ENCODE results near the gene FAM227A. TPM values are rescaled to one million over a fixed set of nuclear protein-coding genes. Genes with fewer than 3 reads are reported as not detected.
"Not testable (repeated sequence)": the region's sequence is repeated elsewhere in the genome, so short reads cannot be mapped to it uniquely, and the experiment has no call there.

FAM227A gene
- polyA plus RNA-seq, 1 donor from 2014 or later, result not detected

GRCh38 chr22:38610234-38610633, 46.0 kb downstream of the FAM227A start:
- Mint-ChIP-seq H3K4me3 (no peak overlapping the region), H3K36me3 (peaks cover 3% of the 10 kb centered on the region), H3K4me1 (no peaks in the 10 kb centered on the region), H3K27ac (no peak overlapping the region), H3K27me3 (peaks cover 4% of the 10 kb centered on the region), H3K9me3 (peaks cover 0 to 4% (median 0%) of the 10 kb centered on the region in 3 donors)

GRCh38 chr22:38608992-38609750, 47.0 kb downstream of the FAM227A start:
- no peak overlapping the region for H3K4me3 Mint-ChIP-seq
- peaks cover 4% of the 10 kb centered on the region for H3K27me3 Mint-ChIP-seq
- H3K4me1 Mint-ChIP-seq, result no peaks in the 10 kb centered on the region
- H3K9me3 Mint-ChIP-seq, result peaks cover 0 to 4% (median 0%) of the 10 kb centered on the region in 3 donors
- H3K27ac Mint-ChIP-seq, result peak overlapping the region in 1 of 3 donors; percentile 67
- peaks cover 3% of the 10 kb centered on the region for H3K36me3 Mint-ChIP-seq

GRCh38 chr22:38607680-38608079, 48.5 kb downstream of the FAM227A start:
- peaks cover 0 to 4% (median 0%) of the 10 kb centered on the region in 3 donors for H3K9me3 Mint-ChIP-seq
- no peaks in the 10 kb centered on the region for H3K4me1 Mint-ChIP-seq
- H3K27ac Mint-ChIP-seq, result no peak overlapping the region
- no peak overlapping the region for H3K4me3 Mint-ChIP-seq
- H3K27me3 Mint-ChIP-seq, result peaks cover 6% of the 10 kb centered on the region
- peaks cover 3% of the 10 kb centered on the region for H3K36me3 Mint-ChIP-seq

DNA sequence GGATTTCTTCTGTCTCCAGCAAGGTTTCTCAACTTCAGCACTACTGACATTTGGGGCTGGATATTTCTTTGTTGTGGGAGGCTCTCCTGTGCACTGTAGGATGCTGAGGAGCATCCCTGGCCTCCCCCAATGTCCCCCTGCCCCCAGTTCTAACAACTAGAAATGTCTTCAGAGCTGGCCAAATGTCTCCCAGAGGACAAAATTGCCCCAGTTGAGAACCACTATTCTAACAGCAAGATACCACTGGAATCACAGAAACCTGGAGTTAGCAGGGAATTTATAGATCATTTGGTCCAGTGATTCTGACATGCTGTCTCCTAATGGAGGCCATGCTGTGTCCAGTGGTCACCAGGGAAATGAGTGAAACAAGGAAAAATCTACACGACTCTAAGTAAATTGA, 54.0 kb downstream of the FAM227A start:
- H3K27ac Mint-ChIP-seq, result no peak overlapping the region
- no peaks in the 10 kb centered on the region for H3K36me3 Mint-ChIP-seq
- peaks cover 0 to 1% (median 0%) of the 10 kb centered on the region in 3 donors for H3K9me3 Mint-ChIP-seq
- H3K4me1 Mint-ChIP-seq, result no peaks in the 10 kb centered on the region
- H3K4me3 Mint-ChIP-seq, result no peak overlapping the region
- peaks cover 6% of the 10 kb centered on the region for H3K27me3 Mint-ChIP-seq

DNA sequence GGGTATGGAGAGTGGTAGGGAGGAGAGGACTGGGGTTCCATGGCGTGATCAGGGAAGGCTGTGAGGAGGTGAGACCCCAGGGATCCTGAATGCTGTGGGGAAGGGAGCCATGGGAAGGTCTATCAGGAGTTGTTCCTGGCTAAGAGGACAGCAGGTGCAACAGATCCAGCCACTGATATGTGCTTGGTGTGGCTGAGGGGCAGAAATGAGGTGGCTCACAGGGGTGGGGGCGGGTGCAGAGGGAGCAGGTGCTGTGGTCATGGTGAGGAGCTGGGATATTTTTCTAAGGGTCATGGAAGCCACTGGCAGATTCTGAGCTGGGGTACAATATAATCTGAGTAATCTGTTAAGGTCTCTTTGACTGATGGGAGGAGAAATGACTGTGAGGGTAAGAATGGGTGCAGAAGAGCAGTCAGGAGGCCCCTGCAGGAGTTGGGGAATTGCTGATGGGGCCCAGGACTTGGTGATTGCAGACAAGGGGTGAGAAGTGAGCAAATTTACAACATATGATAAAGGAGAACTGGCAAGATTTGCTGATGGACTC, 54.9 kb downstream of the FAM227A start:
- Mint-ChIP-seq H3K36me3 (no peaks in the 10 kb centered on the region), H3K27me3 (peaks cover 7% of the 10 kb centered on the region), H3K4me3 (no peak overlapping the region), H3K4me1 (no peaks in the 10 kb centered on the region), H3K9me3 (peaks cover 0 to 1% (median 0%) of the 10 kb centered on the region in 3 donors), H3K27ac (peak overlapping the region in 1 of 3 donors; percentile 16)

DNA sequence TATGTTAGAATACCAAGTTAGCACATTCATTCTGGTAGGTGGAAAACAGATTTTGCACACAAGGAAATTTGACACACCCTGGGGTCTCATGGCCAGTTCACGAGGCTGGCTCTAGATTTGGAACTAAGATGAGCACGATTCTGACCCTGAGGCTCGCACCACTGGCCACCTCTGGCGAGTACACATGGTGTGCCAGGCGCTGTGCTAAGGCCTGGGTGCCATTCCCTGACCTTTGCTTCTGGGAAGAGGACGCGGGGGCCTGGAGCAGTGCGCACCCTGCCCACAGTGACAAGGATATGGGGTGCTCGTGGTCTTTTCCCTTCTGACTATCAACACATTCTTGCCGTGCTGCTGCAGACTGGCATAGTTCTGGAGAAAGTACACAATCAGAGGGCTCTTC, 56.7 kb downstream of the FAM227A start:
- H3K4me1 Mint-ChIP-seq, result no peaks in the 10 kb centered on the region
- peaks cover 0 to 1% (median 0%) of the 10 kb centered on the region in 3 donors for H3K9me3 Mint-ChIP-seq
- H3K27me3 Mint-ChIP-seq, result peaks cover 3% of the 10 kb centered on the region
- H3K36me3 Mint-ChIP-seq, result no peaks in the 10 kb centered on the region
- no peak overlapping the region for H3K27ac Mint-ChIP-seq
- H3K4me3 Mint-ChIP-seq, result no peak overlapping the region

DNA sequence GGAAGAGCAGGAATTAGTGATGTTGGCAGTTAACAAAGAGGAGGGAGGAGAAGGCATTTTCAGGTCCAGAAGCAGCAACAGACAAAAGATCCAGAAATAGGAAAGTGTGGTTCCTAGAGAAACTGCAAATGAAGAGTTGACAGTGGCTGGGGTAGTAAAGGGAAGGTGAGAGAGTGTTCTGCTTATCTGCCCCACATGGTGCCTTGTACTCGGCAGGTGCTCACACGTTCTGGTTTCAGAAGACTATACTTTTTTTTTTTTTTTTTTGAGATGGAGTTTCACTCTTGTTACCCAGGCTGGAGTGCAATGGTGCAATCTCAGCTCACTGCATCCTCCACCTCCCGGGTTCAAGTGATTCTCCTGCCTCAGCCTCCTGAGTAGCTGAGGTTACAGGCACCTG, 73.3 kb downstream of the FAM227A start:
- H3K27ac Mint-ChIP-seq, H3K36me3 Mint-ChIP-seq, H3K4me3 Mint-ChIP-seq, H3K9me3 Mint-ChIP-seq, H3K4me1 Mint-ChIP-seq, H3K27me3 Mint-ChIP-seq: not testable (repeated sequence)

- Mint-ChIP-seq H3K27ac (no peak overlapping the region), H3K9me3 (no peaks in the 10 kb centered on the region), H3K27me3 (peaks cover 4% of the 10 kb centered on the region), H3K4me1 (no peaks in the 10 kb centered on the region), H3K4me3 (no peak overlapping the region), H3K36me3 (no peaks in the 10 kb centered on the region)
Observed at GRCh38 chr22:38578505-38578904, 77.7 kb downstream of the FAM227A start.

DNA sequence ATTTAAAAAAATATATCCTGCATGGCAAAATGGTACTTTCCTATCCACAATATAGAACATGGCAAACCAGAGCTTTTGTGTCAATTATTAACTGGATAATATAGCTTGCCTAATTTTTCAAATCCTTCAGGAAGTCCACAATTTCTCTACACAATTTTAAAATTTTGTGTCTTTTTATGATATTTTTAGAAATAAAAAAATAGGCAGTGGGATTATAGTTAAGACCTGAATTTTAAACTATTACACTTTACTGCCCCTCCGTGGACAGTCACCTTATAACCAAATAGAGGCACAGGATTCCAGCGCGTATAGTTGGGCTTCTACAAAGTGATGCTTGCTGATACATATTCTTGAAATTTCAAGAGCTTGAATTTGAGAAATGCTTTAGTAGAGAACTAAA, 84.1 kb downstream of the FAM227A start:
- Mint-ChIP-seq H3K36me3 (no peaks in the 10 kb centered on the region), H3K27ac (no peak overlapping the region)

DNA sequence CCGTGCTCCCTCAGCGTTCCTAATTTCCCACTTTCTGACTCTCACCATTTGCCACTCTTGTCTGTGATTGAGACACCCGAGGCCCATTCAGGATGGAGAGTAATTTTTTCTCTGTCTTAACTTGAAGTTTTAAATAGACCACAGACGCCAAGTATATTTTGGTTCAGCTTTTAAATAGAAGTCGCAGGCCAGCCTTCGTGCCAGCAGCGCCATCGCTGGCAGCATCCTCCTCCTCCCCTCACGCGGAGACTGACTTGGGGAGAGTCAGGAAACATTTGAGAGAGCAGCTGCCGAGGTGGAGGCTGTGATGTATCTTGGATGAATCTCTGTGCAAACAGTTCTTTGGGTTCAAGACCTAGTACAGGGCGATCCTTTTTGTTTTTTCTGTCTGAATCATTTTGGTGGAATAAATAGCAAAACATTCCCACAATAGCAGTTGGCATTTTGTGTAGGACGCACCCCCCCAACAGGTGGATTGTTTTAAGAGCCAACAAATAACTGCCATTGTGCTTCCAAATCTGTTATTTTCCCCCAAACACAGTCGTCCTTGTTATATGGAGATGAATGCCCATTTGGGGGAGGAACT, 85.3 kb downstream of the FAM227A start:
- Mint-ChIP-seq H3K9me3 (no peaks in the 10 kb centered on the region), H3K36me3 (peaks cover 1% of the 10 kb centered on the region), H3K27ac (peak overlapping the region; percentile 40 to 68 (median 40)), H3K4me3 (peak overlapping the region; percentile 83 to 96 (median 90)), H3K4me1 (peaks cover 9 to 14% (median 9%) of the 10 kb centered on the region in 3 donors), H3K27me3 (no peaks in the 10 kb centered on the region)

More for the DNA sequence above, 84.1 kb downstream of the FAM227A start:
- Mint-ChIP-seq H3K27me3 (no peaks in the 10 kb centered on the region), H3K4me3 (no peak overlapping the region), H3K4me1 (peaks cover 9 to 14% (median 9%) of the 10 kb centered on the region in 3 donors), H3K9me3 (no peaks in the 10 kb centered on the region)

- H3K4me1 Mint-ChIP-seq, result peaks cover 9 to 14% (median 9%) of the 10 kb centered on the region in 3 donors
- peak within 1 kb of the TSS; percentile 40 to 82 (median 68) for H3K27ac Mint-ChIP-seq
- H3K9me3 Mint-ChIP-seq, result no peaks in the 10 kb centered on the region
- H3K27me3 Mint-ChIP-seq, result no peaks in the 10 kb centered on the region
- peak within 1 kb of the TSS; percentile 83 to 96 (median 90) for H3K4me3 Mint-ChIP-seq
- H3K36me3 Mint-ChIP-seq, result peaks cover 1% of the 10 kb centered on the region
Observed at GRCh38 chr22:38569972-38570778, 86.0 kb downstream of the FAM227A start, which contains the start of gene DMC1. Gene DMC1, minus strand, starts transcription at chr22:38570183. Its CDS starts 1,927 bp downstream, at chr22:38568256.

DNA sequence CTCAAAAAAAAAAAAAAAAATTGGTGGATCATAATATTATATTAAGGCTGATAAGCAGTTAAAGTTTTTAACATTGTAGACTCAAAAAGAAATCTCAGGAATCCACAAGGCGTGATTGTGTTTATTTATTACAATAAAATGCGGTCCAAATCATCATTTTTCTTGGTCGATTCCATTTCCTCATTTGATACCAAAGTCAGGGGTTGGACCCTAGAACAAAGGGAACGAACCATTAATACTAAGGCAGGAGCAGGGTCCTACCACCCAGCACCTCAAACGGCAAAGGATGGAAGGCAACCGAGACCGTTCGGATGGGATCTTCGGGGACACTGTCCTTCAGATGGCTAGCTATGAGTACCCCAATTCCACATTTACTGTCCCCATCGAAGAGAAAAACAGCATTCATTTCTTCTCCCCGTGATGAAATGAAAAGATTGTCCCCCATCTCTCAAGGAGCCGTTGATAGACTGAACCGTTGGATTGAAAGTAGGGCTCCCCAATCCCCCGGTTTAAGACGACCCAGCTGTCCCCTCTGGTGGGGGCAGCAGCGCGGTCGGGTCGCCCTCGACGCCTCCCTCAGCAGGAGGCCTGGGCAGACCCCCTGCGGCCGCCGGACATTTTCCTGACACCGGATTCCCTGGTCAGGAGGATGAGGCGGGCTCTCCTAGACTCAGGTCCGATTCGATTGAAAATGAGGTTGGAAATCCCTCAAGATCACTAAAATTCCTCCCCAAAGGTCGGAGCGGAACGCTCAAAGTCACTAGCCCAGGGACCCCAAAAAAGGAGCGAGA, 86.8 kb downstream of the FAM227A start:
- Mint-ChIP-seq H3K9me3 (no peaks in the 10 kb centered on the region), H3K27me3 (no peaks in the 10 kb centered on the region), H3K4me1 (peaks cover 9 to 14% (median 9%) of the 10 kb centered on the region in 3 donors), H3K27ac (peak overlapping the region in 2 of 3 donors; percentile 46 to 82), H3K4me3 (peak overlapping the region; percentile 83 to 96 (median 90)), H3K36me3 (peaks cover 1% of the 10 kb centered on the region)

- peaks cover 1% of the 10 kb centered on the region for H3K36me3 Mint-ChIP-seq
- H3K9me3 Mint-ChIP-seq, result no peaks in the 10 kb centered on the region
- peaks cover 9 to 14% (median 9%) of the 10 kb centered on the region in 3 donors for H3K4me1 Mint-ChIP-seq
- peak overlapping the region in 2 of 4 donors; percentile 14 to 76 for H3K4me3 Mint-ChIP-seq
- H3K27ac Mint-ChIP-seq, result peak overlapping the region in 2 of 3 donors; percentile 38 to 69
- no peaks in the 10 kb centered on the region for H3K27me3 Mint-ChIP-seq
Observed at GRCh38 chr22:38567531-38568285, 88.5 kb downstream of the FAM227A start.

Data from IgD-negative memory B cell (primary cell).